CD4-positive, alpha-beta T cell treated with Interleukin-21 for 1 hour (primary cell): Measurements from ENCODE around the gene PRDM16.

ENCODE experiments used
- DNase-seq: peaks from one replicate; pipeline ENCODE4 v3.0.0-alpha.2; 2020

Gene PRDM16

GRCh38 chr1:3068564-3069431, at the start of gene PRDM16:
PRDM16 (plus strand) TSS chr1:3069203; CDS start chr1:3069260, 57 bp downstream.
- peak; percentile 3 for DNase-seq

- no peak for DNase-seq
Measured at GRCh38 chr1:3019516-3020051, 49.4 kb upstream of the PRDM16 start.

- DNase-seq: no peak
Measured at GRCh38 chr1:3020263-3020909, 48.6 kb upstream of the PRDM16 start.

- no peak for DNase-seq
Measured at GRCh38 chr1:3021233-3021671, 47.8 kb upstream of the PRDM16 start, which contains the start of gene ACTRT2. ACTRT2 (plus strand) TSS chr1:3021467; CDS start chr1:3021687, 220 bp downstream.

GRCh38 chr1:3021801-3022401, 47.1 kb upstream of the PRDM16 start:
- DNase-seq: no peak

GRCh38 chr1:3022511-3022973, 46.5 kb upstream of the PRDM16 start:
- no peak for DNase-seq

GRCh38 chr1:3022976-3023375, 46.0 kb upstream of the PRDM16 start:
- DNase-seq: no peak

GRCh38 chr1:3024019-3024418, 45.0 kb upstream of the PRDM16 start:
- DNase-seq: no peak

- DNase-seq: no peak
Measured at GRCh38 chr1:3024588-3024987, 44.4 kb upstream of the PRDM16 start.

- DNase-seq: no peak
Measured at GRCh38 chr1:3026124-3026523, 42.9 kb upstream of the PRDM16 start.

GRCh38 chr1:3026581-3027391, 42.2 kb upstream of the PRDM16 start:
- no peak for DNase-seq

- DNase-seq: no peak
Measured at GRCh38 chr1:3027611-3028371, 41.2 kb upstream of the PRDM16 start.

- DNase-seq: no peak
Measured at GRCh38 chr1:3028531-3029282, 40.3 kb upstream of the PRDM16 start.

- no peak for DNase-seq
Measured at GRCh38 chr1:3029481-3029961, 39.5 kb upstream of the PRDM16 start.

GRCh38 chr1:3029991-3030662, 38.9 kb upstream of the PRDM16 start:
- DNase-seq: no peak

GRCh38 chr1:3030663-3031381, 38.2 kb upstream of the PRDM16 start:
- no peak for DNase-seq

- DNase-seq: no peak
Measured at GRCh38 chr1:3031401-3032221, 37.4 kb upstream of the PRDM16 start.

- no peak for DNase-seq
Measured at GRCh38 chr1:3032371-3033039, 36.5 kb upstream of the PRDM16 start.
